AML-193 (cell line): ENCODE data around the gene NTN1.

Experiments used
- DNase-seq, 2 experiments: peaks; one replicate each; lab custom pipeline; 2025; lab: John Stamatoyannopoulos, UW

Gene NTN1

GRCh38 chr17:9037736-9038135 lies 16.4 kb downstream of the NTN1 start:
- DNase-seq = peak; percentile 37 to 38

- DNase-seq = no peak
These were observed 17.1 kb downstream of the NTN1 start for GRCh38 chr17:9038380-9038779.

GRCh38 chr17:9044772-9045463 lies 23.6 kb downstream of the NTN1 start:
- DNase-seq = no peak

GRCh38 chr17:9050801-9051401 lies 29.6 kb downstream of the NTN1 start:
- DNase-seq = no peak

- DNase-seq = no peak
These were observed 30.3 kb downstream of the NTN1 start for GRCh38 chr17:9051561-9051960.

GRCh38 chr17:9052921-9053320 lies 31.6 kb downstream of the NTN1 start:
- DNase-seq = no peak

- no peak for DNase-seq
These were observed 32.1 kb downstream of the NTN1 start for GRCh38 chr17:9053406-9053805.

- no peak for DNase-seq
These were observed 33.0 kb downstream of the NTN1 start for GRCh38 chr17:9054126-9054975.

- DNase-seq = no peak
These were observed 34.0 kb downstream of the NTN1 start for GRCh38 chr17:9055281-9055680.

- DNase-seq = no peak
These were observed 35.3 kb downstream of the NTN1 start for GRCh38 chr17:9056566-9056965.

GRCh38 chr17:9057310-9057709 lies 36.0 kb downstream of the NTN1 start:
- DNase-seq = no peak

GRCh38 chr17:9062399-9062902 lies 41.1 kb downstream of the NTN1 start:
- DNase-seq = no peak

- DNase-seq = no peak
These were observed 43.1 kb downstream of the NTN1 start for GRCh38 chr17:9064311-9064834.

GRCh38 chr17:9071016-9071415 lies 49.7 kb downstream of the NTN1 start:
- no peak for DNase-seq

- DNase-seq = no peak
These were observed 50.6 kb downstream of the NTN1 start for GRCh38 chr17:9071811-9072498.

GRCh38 chr17:9072696-9073339 lies 51.5 kb downstream of the NTN1 start:
- DNase-seq = no peak

GRCh38 chr17:9074131-9074530 lies 52.8 kb downstream of the NTN1 start:
- no peak for DNase-seq

GRCh38 chr17:9079461-9080103 lies 58.3 kb downstream of the NTN1 start:
- DNase-seq = no peak

- no peak for DNase-seq
These were observed 59.1 kb downstream of the NTN1 start for GRCh38 chr17:9080296-9080914.

GRCh38 chr17:9080983-9081382 lies 59.7 kb downstream of the NTN1 start:
- DNase-seq = no peak
